ENCODE data around the gene DMTF1. TPM values are rescaled to one million over a fixed set of nuclear protein-coding genes. Genes with fewer than 3 reads are reported as not detected.

DMTF1 gene
- total RNA-seq, 4 donors from 2014 or later = 77.4 to 157 (median 121) TPM

GRCh38 chr7:87192784-87193487 is 40.7 kb downstream of the DMTF1 start:
- Histone ChIP-seq H3K9me3 (no peaks in the 10 kb centered on the region), H3K4me1 (no peaks in the 10 kb centered on the region), H3K4me3 (no peak overlapping the region), H3K27ac (no peak overlapping the region), H3K36me3 (peaks cover 0 to 65% (median 31%) of the 10 kb centered on the region in 4 donors), H3K27me3 (no peaks in the 10 kb centered on the region)
- intact Hi-C loops (cut with DNase I; ENCODE audit: low total_unique reads) (no loop called here), in situ Hi-C loops (cut with MboI; ENCODE audit: low pct_ligation_motif_present in 1 of 4, low pct_unique_long_range_greater_than_20kb in 1 of 4, low sequenced_read_pairs in 3 of 4) (no loop called here)
- DNase-seq = no peak
- TF ChIP-seq POLR2AphosphoS5 (IDR thresholded peaks at IDR 0.05) (no peak), EP300 (IDR thresholded peaks at IDR 0.05; ENCODE audit: low read depth) (no peak), CTCF (IDR thresholded peaks at IDR 0.05) (no peak), POLR2A (IDR thresholded peaks at IDR 0.05) (no peak)
- WGBS, 2 donors (ENCODE audit: low coverage in 1 of 2) = 73 to 77% methylated on average over 6 of the region's 6 CpGs

GRCh38 chr7:87193912-87194311 is 41.7 kb downstream of the DMTF1 start:
- TF ChIP-seq POLR2A (IDR thresholded peaks at IDR 0.05) (no peak), POLR2AphosphoS5 (IDR thresholded peaks at IDR 0.05) (no peak), CTCF (IDR thresholded peaks at IDR 0.05) (no peak)
- H3K4me3 ChIP-seq = no peak overlapping the region
- intact Hi-C loops (cut with DNase I; ENCODE audit: low total_unique reads) (no loop called here), in situ Hi-C loops (cut with MboI; ENCODE audit: low pct_ligation_motif_present in 1 of 4, low pct_unique_long_range_greater_than_20kb in 1 of 4, low sequenced_read_pairs in 3 of 4) (no loop called here)
- no peak overlapping the region for H3K27ac ChIP-seq
- peaks cover 0 to 64% (median 29%) of the 10 kb centered on the region in 4 donors for H3K36me3 ChIP-seq
- H3K9me3 ChIP-seq = no peaks in the 10 kb centered on the region
- no peaks in the 10 kb centered on the region for H3K4me1 ChIP-seq
- 94% methylated on average over 1 of the region's 1 CpG; no CpG with 5 or more reads in 1 of the 2 donors for WGBS, 2 donors (ENCODE audit: low coverage in 1 of 2)
- H3K27me3 ChIP-seq = no peaks in the 10 kb centered on the region
- no peak for DNase-seq

- H3K9me3 ChIP-seq = no peaks in the 10 kb centered on the region
- no peak overlapping the region for H3K27ac ChIP-seq
- intact Hi-C loops (cut with DNase I; ENCODE audit: low total_unique reads) = no loop called here
- in situ Hi-C loops (cut with MboI; ENCODE audit: low pct_ligation_motif_present in 1 of 4, low pct_unique_long_range_greater_than_20kb in 1 of 4, low sequenced_read_pairs in 3 of 4) = no loop called here
- no peak for DNase-seq
- no peak overlapping the region for H3K4me3 ChIP-seq
- no peaks in the 10 kb centered on the region for H3K27me3 ChIP-seq
- peaks cover 0 to 5% (median 0%) of the 10 kb centered on the region in 4 donors for H3K4me1 ChIP-seq
- H3K36me3 ChIP-seq = peaks cover 0 to 34% (median 14%) of the 10 kb centered on the region in 4 donors
- 86 to 97% methylated on average over 1 of the region's 1 CpG for WGBS, 2 donors (ENCODE audit: low coverage in 1 of 2)
- no peak for TF ChIP-seq EP300 (IDR thresholded peaks at IDR 0.05; ENCODE audit: low read depth)
- TF ChIP-seq POLR2A (IDR thresholded peaks at IDR 0.05) = no peak
- no peak for TF ChIP-seq POLR2AphosphoS5 (IDR thresholded peaks at IDR 0.05)
- no peak for TF ChIP-seq CTCF (IDR thresholded peaks at IDR 0.05)
Measured at GRCh38 chr7:87199241-87199640, 47.0 kb downstream of the DMTF1 start.

GRCh38 chr7:87199700-87200450 is 47.6 kb downstream of the DMTF1 start:
- in situ Hi-C loops (cut with MboI; ENCODE audit: low pct_ligation_motif_present in 1 of 4, low pct_unique_long_range_greater_than_20kb in 1 of 4, low sequenced_read_pairs in 3 of 4) = no loop called here
- no peak overlapping the region for H3K27ac ChIP-seq
- no peak overlapping the region for H3K4me3 ChIP-seq
- intact Hi-C loops (cut with DNase I; ENCODE audit: low total_unique reads) = no loop called here
- TF ChIP-seq POLR2AphosphoS5 (IDR thresholded peaks at IDR 0.05) (no peak), POLR2A (IDR thresholded peaks at IDR 0.05) (no peak), CTCF (IDR thresholded peaks at IDR 0.05) (no peak), EP300 (IDR thresholded peaks at IDR 0.05; ENCODE audit: low read depth) (no peak)
- WGBS, 2 donors (ENCODE audit: low coverage in 1 of 2) = 86% methylated on average over 6 of the region's 6 CpGs
- peaks cover 0 to 28% (median 12%) of the 10 kb centered on the region in 4 donors for H3K36me3 ChIP-seq
- peaks cover 5 to 6% of the 10 kb centered on the region in 2 donors for H3K9me3 ChIP-seq
- no peak for DNase-seq
- no peaks in the 10 kb centered on the region for H3K27me3 ChIP-seq
- peaks cover 0 to 5% (median 0%) of the 10 kb centered on the region in 4 donors for H3K4me1 ChIP-seq
